Skeletal muscle satellite cell (primary cell): ENCODE measurements around the gene DHRS11.

ENCODE experiments used
- H3K27me3 ChIP-seq: 2 replicates; pipeline ENCODE4 v1.7.0; 2013; ENCODE audit warnings: low read length; ENCODE audit not compliant: control insufficient read depth, insufficient read depth
- H3K36me3 ChIP-seq: 2 replicates; pipeline ENCODE4 v1.7.0; 2013; ENCODE audit warnings: mild to moderate bottlenecking, control low read depth, low read length; ENCODE audit not compliant: insufficient read depth
- H3K4me1 ChIP-seq: 2 replicates; pipeline ENCODE4 v1.7.0; 2013; ENCODE audit warnings: low read length; ENCODE audit not compliant: control insufficient read depth, insufficient read depth
- H3K4me2 ChIP-seq: 2 replicates; pipeline ENCODE4 v1.7.0; 2013; ENCODE audit warnings: mild to moderate bottlenecking, low read length
- H3K4me3 ChIP-seq: 2 replicates; pipeline ENCODE4 v1.7.0; 2013; ENCODE audit warnings: low read length
- H3K9ac ChIP-seq: 2 replicates; pipeline ENCODE4 v1.7.0; 2013; ENCODE audit warnings: mild to moderate bottlenecking, low read depth, low read length, moderate library complexity
- H3K9me3 ChIP-seq: replicated peaks from 2 replicates; pipeline ENCODE4 v1.7.0; 2013; ENCODE audit warnings: mild to moderate bottlenecking, control low read depth, low read length

The DHRS11 gene

GRCh38 chr17:36553459-36553858 is 38.2 kb upstream of the DHRS11 start:
- no peak overlapping the region for H3K9ac ChIP-seq
- H3K4me2 ChIP-seq = no peak overlapping the region
- peaks cover 36% of the 10 kb centered on the region for H3K36me3 ChIP-seq
- no peaks in the 10 kb centered on the region for H3K4me1 ChIP-seq
- no peak overlapping the region for H3K4me3 ChIP-seq
- H3K9me3 ChIP-seq = no peaks in the 10 kb centered on the region
- H3K27me3 ChIP-seq = no peaks in the 10 kb centered on the region

- Histone ChIP-seq H3K4me3 (no peak overlapping the region), H3K9ac (no peak overlapping the region), H3K36me3 (peaks cover 67% of the 10 kb centered on the region), H3K4me2 (no peak overlapping the region), H3K4me1 (no peaks in the 10 kb centered on the region), H3K9me3 (no peaks in the 10 kb centered on the region), H3K27me3 (no peaks in the 10 kb centered on the region)
Measured at GRCh38 chr17:36566081-36566480, 25.6 kb upstream of the DHRS11 start.

- Histone ChIP-seq H3K4me2 (no peak overlapping the region), H3K36me3 (peaks cover 61% of the 10 kb centered on the region), H3K9ac (no peak overlapping the region), H3K4me1 (peaks cover 5% of the 10 kb centered on the region), H3K4me3 (no peak overlapping the region), H3K9me3 (no peaks in the 10 kb centered on the region), H3K27me3 (no peaks in the 10 kb centered on the region)
Measured at GRCh38 chr17:36575028-36575427, 16.7 kb upstream of the DHRS11 start.

- Histone ChIP-seq H3K4me2 (no peak overlapping the region), H3K4me3 (no peak overlapping the region), H3K36me3 (peaks cover 64% of the 10 kb centered on the region), H3K27me3 (no peaks in the 10 kb centered on the region), H3K4me1 (peaks cover 5% of the 10 kb centered on the region), H3K9me3 (no peaks in the 10 kb centered on the region), H3K9ac (no peak overlapping the region)
Measured at GRCh38 chr17:36576793-36577192, 14.9 kb upstream of the DHRS11 start.

- Histone ChIP-seq H3K4me2 (no peak overlapping the region), H3K36me3 (peaks cover 60% of the 10 kb centered on the region), H3K4me1 (peaks cover 5% of the 10 kb centered on the region), H3K9me3 (no peaks in the 10 kb centered on the region), H3K4me3 (no peak overlapping the region), H3K27me3 (no peaks in the 10 kb centered on the region), H3K9ac (no peak overlapping the region)
Measured at GRCh38 chr17:36578671-36579070, 13.0 kb upstream of the DHRS11 start.

- Histone ChIP-seq H3K4me2 (no peak overlapping the region), H3K9ac (no peak overlapping the region), H3K36me3 (peaks cover 73% of the 10 kb centered on the region)
Measured at GRCh38 chr17:36583787-36584186, 7.9 kb upstream of the DHRS11 start.

GRCh38 chr17:36586138-36586537 is 5.5 kb upstream of the DHRS11 start:
- Histone ChIP-seq H3K9ac (no peak overlapping the region), H3K4me2 (no peak overlapping the region), H3K27me3 (no peaks in the 10 kb centered on the region), H3K9me3 (no peaks in the 10 kb centered on the region), H3K4me3 (no peak overlapping the region), H3K4me1 (peaks cover 1% of the 10 kb centered on the region), H3K36me3 (peaks cover 82% of the 10 kb centered on the region)

More at GRCh38 chr17:36583787-36584186, 7.9 kb upstream of the DHRS11 start:
- Histone ChIP-seq H3K4me3 (no peak overlapping the region), H3K27me3 (no peaks in the 10 kb centered on the region), H3K4me1 (peaks cover 4% of the 10 kb centered on the region), H3K9me3 (no peaks in the 10 kb centered on the region)

- Histone ChIP-seq H3K36me3 (peaks cover 55% of the 10 kb centered on the region), H3K4me2 (no peak overlapping the region), H3K4me1 (peaks cover 14% of the 10 kb centered on the region), H3K4me3 (no peak overlapping the region), H3K9me3 (no peaks in the 10 kb centered on the region), H3K9ac (no peak overlapping the region), H3K27me3 (no peaks in the 10 kb centered on the region)
Measured at GRCh38 chr17:36590082-36590481, 1.6 kb upstream of the DHRS11 start.

GRCh38 chr17:36592316-36592715 is 637 bp downstream of the DHRS11 start:
- Histone ChIP-seq H3K4me1 (peaks cover 14% of the 10 kb centered on the region), H3K4me3 (peak overlapping the region; percentile 88), H3K4me2 (peak overlapping the region; percentile 92), H3K9me3 (no peaks in the 10 kb centered on the region), H3K27me3 (no peaks in the 10 kb centered on the region), H3K9ac (peak overlapping the region; percentile 87), H3K36me3 (peaks cover 34% of the 10 kb centered on the region)

GRCh38 chr17:36592716-36593321 is 1.1 kb downstream of the DHRS11 start:
- no peaks in the 10 kb centered on the region for H3K9me3 ChIP-seq
- H3K4me2 ChIP-seq = peak overlapping the region; percentile 92
- H3K9ac ChIP-seq = peak overlapping the region; percentile 87
- H3K4me3 ChIP-seq = peak overlapping the region; percentile 88
- H3K27me3 ChIP-seq = no peaks in the 10 kb centered on the region
- peaks cover 14% of the 10 kb centered on the region for H3K4me1 ChIP-seq
- H3K36me3 ChIP-seq = peaks cover 30% of the 10 kb centered on the region

- H3K27me3 ChIP-seq = no peaks in the 10 kb centered on the region
Measured at GRCh38 chr17:36593656-36594316, 2.1 kb downstream of the DHRS11 start.

More at GRCh38 chr17:36593656-36594316, 2.1 kb downstream of the DHRS11 start:
- Histone ChIP-seq H3K9ac (no peak overlapping the region), H3K4me3 (no peak overlapping the region), H3K36me3 (peaks cover 23% of the 10 kb centered on the region), H3K9me3 (no peaks in the 10 kb centered on the region), H3K4me1 (peaks cover 14% of the 10 kb centered on the region), H3K4me2 (no peak overlapping the region)
